H1 (cell line): ENCODE data around the gene EMC10. TPM values are rescaled to one million over a fixed set of nuclear protein-coding genes. Genes with fewer than 3 reads are reported as not detected.

ENCODE experiments used
- CTCF ChIA-PET: fragments of 300-600 bp; sonication (Branson Sonifier 250); formaldehyde crosslinking; loops from one replicate; lab custom pipeline; 2021; ENCODE audit not compliant: partially characterized antibody; lab: Charles Lee
- POLR2A ChIA-PET: fragments of 300-600 bp; sonication (Branson Sonifier 250); formaldehyde crosslinking; loops from one replicate; lab custom pipeline; 2021; ENCODE audit warnings: inconsistent platforms; ENCODE audit not compliant: partially characterized antibody; lab: Charles Lee
- DNase-seq, 2 experiments: peaks; one replicate each; pipeline versions ENCODE4 v3.0.0 to v3.0.0-alpha.2; 2010 to 2022; ENCODE audit warnings: low spot score in 2 of 2, low read depth in 1 of 2, mixed read lengths in 1 of 2
- FAIRE-seq: peaks from 2 replicates; lab custom pipeline; 2011; peaks lifted over from hg19 to GRCh38; lab: Jason Lieb, UNC
- H2AFZ ChIP-seq: 2 replicates; pipeline ENCODE4 v1.8.1; 2012; ENCODE audit warnings: low read length, inconsistent platforms
- H2AK5ac ChIP-seq: 2 replicates; pipeline ENCODE4 v1.6.1; 2013; ENCODE audit warnings: low read depth, low read length
- H2BK120ac ChIP-seq: replicated peaks from 2 replicates; pipeline ENCODE3; 2013; ENCODE audit warnings: low read depth, low read length, inconsistent platforms
- H2BK12ac ChIP-seq: 2 replicates; pipeline ENCODE4 v1.6.1; 2013; ENCODE audit warnings: low read depth, low read length
- H2BK15ac ChIP-seq: 2 replicates; pipeline ENCODE4 v1.6.1; 2013; ENCODE audit warnings: low read length
- H2BK20ac ChIP-seq: 2 replicates; pipeline ENCODE4 v1.6.1; 2013; ENCODE audit warnings: low read length
- H2BK5ac ChIP-seq: 2 replicates; pipeline ENCODE4 v1.6.1; 2013; ENCODE audit warnings: low read depth, low read length
- H3K14ac ChIP-seq: 2 replicates; pipeline ENCODE4 v1.6.1; 2013; ENCODE audit warnings: inconsistent platforms; ENCODE audit not compliant: insufficient read length
- H3K18ac ChIP-seq: 2 replicates; pipeline ENCODE4 v1.6.1; 2013; ENCODE audit warnings: low read length; ENCODE audit errors: extremely low read depth
- H3K23ac ChIP-seq: 2 replicates; pipeline ENCODE4 v1.6.1; 2013; ENCODE audit warnings: inconsistent platforms; ENCODE audit not compliant: insufficient read length
- H3K23me2 ChIP-seq: 2 replicates; pipeline ENCODE4 v1.6.1; 2013; ENCODE audit warnings: low read depth, low read length
- H3K27ac ChIP-seq: 2 replicates; pipeline ENCODE4 v1.6.1; 2011; ENCODE audit warnings: low read depth, low read length, inconsistent platforms
- H3K27me3 ChIP-seq, 4 experiments: replicated peaks in 1 of 4; 1 replicate in 1 of 4; 2 replicates in 3 of 4; pipeline versions ENCODE4 v1.6.1 to v1.8.1; 2011 to 2013; ENCODE audit warnings: low read length in 3 of 4, mild to moderate bottlenecking in 3 of 4, inconsistent platforms in 2 of 4, mixed read lengths in 2 of 4, moderate library complexity in 1 of 4; ENCODE audit not compliant: control insufficient read depth in 3 of 4, insufficient read depth in 3 of 4; ENCODE audit errors: extremely low read depth in 1 of 4
- H3K36me3 ChIP-seq, 4 experiments: 2 replicates each; pipeline versions ENCODE4 v1.6.1 to v1.8.1; 2011 to 2013; ENCODE audit warnings: mild to moderate bottlenecking in 4 of 4, low read length in 3 of 4, moderate library complexity in 2 of 4, control low read depth in 1 of 4, inconsistent platforms in 1 of 4; ENCODE audit not compliant: insufficient read depth in 4 of 4, control insufficient read depth in 2 of 4
- H3K4ac ChIP-seq: replicated peaks from 2 replicates; pipeline ENCODE3; 2013; ENCODE audit warnings: low read length, low read depth, mixed read lengths, inconsistent platforms; ENCODE audit not compliant: insufficient read length
- H3K4me1 ChIP-seq, 4 experiments: replicated peaks in 1 of 4; 1 replicate in 1 of 4; 2 replicates in 3 of 4; pipeline versions ENCODE4 v1.6.1 to v1.8.1; 2011 to 2013; ENCODE audit warnings: low read length in 3 of 4, inconsistent platforms in 2 of 4, mixed read lengths in 1 of 4; ENCODE audit not compliant: insufficient read depth in 4 of 4, control insufficient read depth in 3 of 4
- H3K4me2 ChIP-seq, 2 experiments: 2 replicates each; pipeline versions ENCODE4 v1.6.1 to v1.8.1; 2011 to 2013; ENCODE audit warnings: low read depth in 2 of 2, low read length in 2 of 2, control low read depth in 1 of 2, inconsistent platforms in 1 of 2, mild to moderate bottlenecking in 1 of 2; ENCODE audit not compliant: insufficient read depth in 1 of 2
- H3K4me3 ChIP-seq, 4 experiments: fragments of 200-600, 300-600 bp in 1 of 4; sonication (generic), shearing (Covaris generic), sonication (Bioruptor Twin) in 1 of 4; 2 replicates each; pipeline versions ENCODE4 v1.5.1 to v1.8.1; 2011 to 2016; ENCODE audit warnings: low read length in 4 of 4, low read depth in 3 of 4, control low read depth in 2 of 4, inconsistent platforms in 2 of 4, mild to moderate bottlenecking in 2 of 4, mixed read lengths in 1 of 4, moderate library complexity in 1 of 4; ENCODE audit not compliant: insufficient read depth in 2 of 4; ENCODE audit errors: extremely low read depth in 1 of 4
- H3K56ac ChIP-seq: replicated peaks from 2 replicates; pipeline ENCODE3; 2013; ENCODE audit warnings: low read depth, mild to moderate bottlenecking, mixed read lengths, low read length, inconsistent platforms; ENCODE audit not compliant: insufficient read length
- H3K79me1 ChIP-seq: 2 replicates; pipeline ENCODE4 v1.6.1; 2013; ENCODE audit warnings: low read depth, low read length, control low read depth
- H3K79me2 ChIP-seq, 2 experiments: 2 replicates each; pipeline versions ENCODE4 v1.6.1 to v1.8.1; 2012 to 2013; ENCODE audit warnings: low read length in 2 of 2, mild to moderate bottlenecking in 2 of 2, inconsistent platforms in 1 of 2; ENCODE audit not compliant: insufficient read depth in 2 of 2, control insufficient read depth in 1 of 2
- H3K9ac ChIP-seq, 4 experiments: replicated peaks in 1 of 4; 1 replicate in 1 of 4; 2 replicates in 3 of 4; pipeline versions ENCODE4 v1.6.1 to v1.8.1; 2011 to 2013; ENCODE audit warnings: low read depth in 3 of 4, low read length in 3 of 4, control low read depth in 2 of 4, mild to moderate bottlenecking in 2 of 4, moderate library complexity in 2 of 4, inconsistent platforms in 1 of 4; ENCODE audit errors: extremely low read depth in 1 of 4
- H3K9me3 ChIP-seq, 2 experiments: 2 replicates each; pipeline versions ENCODE4 v1.6.1 to v1.8.1; 2012 to 2013; ENCODE audit warnings: mild to moderate bottlenecking in 2 of 2, moderate library complexity in 2 of 2, control low read depth in 1 of 2, inconsistent platforms in 1 of 2, low read depth in 1 of 2, low read length in 1 of 2, mixed read lengths in 1 of 2; ENCODE audit not compliant: insufficient read depth in 2 of 2
- H4K20me1 ChIP-seq, 2 experiments: replicated peaks in 1 of 2; 2 replicates each; pipeline versions ENCODE3 to v1.8.1; 2011 to 2013; ENCODE audit warnings: inconsistent platforms in 2 of 2, low read length in 2 of 2, mild to moderate bottlenecking in 1 of 2; ENCODE audit not compliant: insufficient read depth in 2 of 2, control insufficient read depth in 1 of 2
- H4K5ac ChIP-seq: 2 replicates; pipeline ENCODE4 v1.6.1; 2013; ENCODE audit warnings: low read length, low read depth, mixed read lengths, inconsistent platforms; ENCODE audit not compliant: insufficient read length
- H4K8ac ChIP-seq: 2 replicates; pipeline ENCODE4 v1.8.0; 2013; ENCODE audit warnings: mild to moderate bottlenecking, moderate library complexity, low read length, inconsistent platforms; ENCODE audit not compliant: insufficient read depth; ENCODE audit errors: extremely low read depth
- H4K91ac ChIP-seq: replicated peaks from 2 replicates; pipeline ENCODE3; 2013; ENCODE audit warnings: low read length, mixed read lengths, inconsistent platforms; ENCODE audit not compliant: insufficient read length
- ASH2L ChIP-seq: fragments of 200-600, 300-600 bp; sonication (generic); IDR thresholded peaks from one replicate; pipeline ENCODE4 v1.7.1; 2017; ENCODE audit warnings: low read length
- ATF2 ChIP-seq: IDR thresholded peaks from 2 replicates; pipeline ENCODE4 v1.6.1; 2012; ENCODE audit warnings: low read length, inconsistent platforms
- BACH1 ChIP-seq: IDR thresholded peaks from 2 replicates; pipeline ENCODE4 v1.6.1; 2012; ENCODE audit warnings: low read length, improper control_type of control experiment
- CBX8 ChIP-seq: fragments of 300-800, 300-1000 bp; sonication (generic); IDR thresholded peaks from 2 replicates; pipeline ENCODE4 v1.7.1; 2016; ENCODE audit warnings: low read depth, low read length, borderline replicate concordance
- JUND ChIP-seq: IDR thresholded peaks from 2 replicates; pipeline ENCODE4 v1.6.1; 2011; ENCODE audit warnings: mild to moderate bottlenecking, improper control_type of control experiment, low read length
- PHF8 ChIP-seq: fragments of 200-600 bp; sonication (generic); conservative IDR thresholded peaks from 2 replicates; pipeline ENCODE4 v1.7.1; 2012; ENCODE audit warnings: low read depth, mild to moderate bottlenecking, inconsistent platforms, low read length, moderate library complexity
- RBBP5 ChIP-seq: IDR thresholded peaks from 2 replicates; pipeline ENCODE4 v1.7.1; 2012; ENCODE audit warnings: low read depth, mild to moderate bottlenecking, inconsistent platforms, low read length, moderate library complexity, borderline replicate concordance
- SP1 ChIP-seq: IDR thresholded peaks from 2 replicates; pipeline ENCODE4 v1.6.1; 2011; ENCODE audit warnings: low read depth, low read length
- SRF ChIP-seq: IDR thresholded peaks from 2 replicates; pipeline ENCODE4 v1.6.1; 2011; ENCODE audit warnings: mild to moderate bottlenecking, low read depth, low read length, moderate library complexity
- WGBS, 2 experiments: shearing (Covaris generic) in 1 of 2; methylation state at CpG; one replicate each; pipeline versions ENCODE4 v1.1.6 to v1.1.7; 2013 to 2015; ENCODE audit warnings: low lambda C conversion rate in 2 of 2, mixed read lengths in 2 of 2, inconsistent platforms in 1 of 2, low coverage in 1 of 2, missing lambda C conversion rate in 1 of 2; ENCODE audit not compliant: insufficient replicate concordance in 2 of 2, insufficient coverage in 1 of 2, insufficient read length in 1 of 2; ENCODE audit errors: extremely low coverage in 1 of 2, missing lambda C conversion rate in 1 of 2; 5-methylcytosine and 5-hydroxymethylcytosine counted together
- polyA plus RNA-seq, 7 experiments: library from polyadenylated mRNA; depleted of rRNA in 3 of 7; stranded (reverse) in 5 of 7; unstranded in 2 of 7; fragments of >200 nt in 5 of 7; fragments of 200-250 nt in 2 of 7; gene quantifications; 1 replicate in 5 of 7; 2 replicates in 1 of 7; 4 replicates in 1 of 7; pipeline versions ENCODE4 v1.2.1 to v1.2.3, GENCODE V29; 2011 to 2013; ENCODE audit warnings: missing spikeins in 2 of 7, mixed read lengths in 2 of 7
- total RNA-seq: library from RNA; stranded (reverse); fragmentation: NEBNext Ultra II Directional; extraction: Animal tissue kit (Norgen Biotek cat#: 25700); gene quantifications from 2 replicates; pipeline ENCODE4 v1.2.1, GENCODE V29; 2021

The EMC10 gene
- total and polyA plus RNA-seq, 2 of the 8 experiments (the other 6 are each of a cell fraction or from before 2014, with no cell fraction given) = 77.6 to 103 TPM

- CTCF ChIA-PET = interaction anchor here (0.6 to 2.7 kb wide), 13 partner anchors 8 to 999 kb away, joined by 3 to 17 read pairs (median 7); no protein-coding TSS in a partner anchor
- DNase-seq = no peak
- no peak overlapping the region for H2BK12ac ChIP-seq
- H3K79me2 ChIP-seq = no peaks in the 10 kb centered on the region
- no peak overlapping the region for H3K23ac ChIP-seq
- no peak overlapping the region for H4K5ac ChIP-seq
- no peak overlapping the region for H2AFZ ChIP-seq
- H3K9me3 ChIP-seq = peaks cover 20 to 23% of the 10 kb centered on the region in 2 experiments
- WGBS, 2 experiments = 55% methylated on average over 11 of the region's 13 CpGs; no CpG with 5 or more reads in 1 of the 2 experiments
- POLR2A ChIA-PET = interaction anchor here (0.6 to 2.7 kb wide), 7 partner anchors 8 to 315 kb away, joined by 3 to 12 read pairs (median 3); partner anchors contain the start of genes EMC10, GARIN5A and JOSD2
- no peaks in the 10 kb centered on the region for H3K79me1 ChIP-seq
- H4K20me1 ChIP-seq = no peaks in the 10 kb centered on the region
- H3K27me3 ChIP-seq = peaks cover 10 to 59% (median 46%) of the 10 kb centered on the region in 4 experiments
- peaks cover 0 to 17% (median 9%) of the 10 kb centered on the region in 4 experiments; a peak in 5 of 7 replicates for H3K4me1 ChIP-seq
- H3K18ac ChIP-seq = no peak overlapping the region; the same call in 1 of the 2 replicates
- no peak overlapping the region for H3K56ac ChIP-seq
- no peak overlapping the region for H3K27ac ChIP-seq
- no peak for FAIRE-seq
- H3K14ac ChIP-seq = no peak overlapping the region
- H3K4me3 ChIP-seq = no peak overlapping the region
- no peak overlapping the region for H2BK5ac ChIP-seq
- peak overlapping the region in 1 of 2 experiments; percentile 63; a peak in 1 of 4 replicates for H3K4me2 ChIP-seq
- H3K9ac ChIP-seq = no peak overlapping the region
- no peak overlapping the region for H4K91ac ChIP-seq
- H3K36me3 ChIP-seq = peaks cover 0 to 3% (median 0%) of the 10 kb centered on the region in 4 experiments; a peak in 1 of 8 replicates
- peaks cover 3% of the 10 kb centered on the region; the same call in 1 of the 2 replicates for H3K23me2 ChIP-seq
- no peak overlapping the region for H3K4ac ChIP-seq
- TF ChIP-seq ATF2 (no peak), BACH1 (no peak), SRF (no peak), JUND (no peak), RBBP5 (no peak), PHF8 (no peak), SP1 (no peak), CBX8 (no peak), ASH2L (no peak)
- H2BK120ac ChIP-seq = no peak overlapping the region
- H2AK5ac ChIP-seq = no peak overlapping the region
- no peak overlapping the region for H2BK15ac ChIP-seq
- H4K8ac ChIP-seq = no peak overlapping the region
- 0 out of 2 replicates have a peak overlapping the region, but pooled peaks have one; percentile 61 for H2BK20ac ChIP-seq
Measured at GRCh38 chr19:50488389-50489194, 12.3 kb downstream of the EMC10 start.
